H9 (cell line): ENCODE measurements around the gene IRS2. TPM values are rescaled to one million over a fixed set of nuclear protein-coding genes. Genes with fewer than 3 reads are reported as not detected.

Source experiments
- DNase-seq: peaks from one replicate; pipeline ENCODE4 v3.0.0-alpha.2; 2017
- H2AFZ ChIP-seq: one replicate; pipeline ENCODE4 v1.6.1; 2013; ENCODE audit warnings: mild to moderate bottlenecking, low read length, control low read depth, moderate library complexity
- H2AK5ac ChIP-seq: 2 replicates; pipeline ENCODE4 v1.6.1; 2013; ENCODE audit warnings: low read length, control low read depth, mixed read lengths; ENCODE audit not compliant: insufficient read length
- H2BK120ac ChIP-seq: one replicate; pipeline ENCODE4 v1.6.1; 2013; ENCODE audit warnings: low read depth, mild to moderate bottlenecking, low read length, control low read depth, inconsistent platforms; ENCODE audit not compliant: poor library complexity, severe bottlenecking
- H2BK12ac ChIP-seq: 2 replicates; pipeline ENCODE4 v1.6.1; 2013; ENCODE audit warnings: low read length, control low read depth, mixed read lengths, low read depth; ENCODE audit not compliant: insufficient read length
- H2BK15ac ChIP-seq: 2 replicates; pipeline ENCODE4 v1.6.1; 2013; ENCODE audit warnings: low read depth, low read length, control low read depth
- H2BK20ac ChIP-seq: one replicate; pipeline ENCODE4 v1.6.1; 2013; ENCODE audit warnings: low read depth, mild to moderate bottlenecking, low read length, control low read depth, inconsistent platforms; ENCODE audit not compliant: poor library complexity, severe bottlenecking
- H2BK5ac ChIP-seq: 2 replicates; pipeline ENCODE4 v1.6.1; 2013; ENCODE audit warnings: low read length, control low read depth, mixed read lengths; ENCODE audit not compliant: insufficient read length
- H3K14ac ChIP-seq: 2 replicates; pipeline ENCODE4 v1.6.1; 2013; ENCODE audit warnings: low read length, control low read depth; ENCODE audit not compliant: insufficient read depth
- H3K18ac ChIP-seq: 2 replicates; pipeline ENCODE4 v1.6.1; 2013; ENCODE audit warnings: low read depth, mild to moderate bottlenecking, mixed read lengths, low read length, control low read depth; ENCODE audit not compliant: insufficient read length
- H3K23ac ChIP-seq: 2 replicates; pipeline ENCODE4 v1.6.1; 2013; ENCODE audit warnings: low read length, control low read depth, mixed read lengths, low read depth; ENCODE audit not compliant: insufficient read length
- H3K23me2 ChIP-seq: 2 replicates; pipeline ENCODE4 v1.6.1; 2013; ENCODE audit warnings: low read depth, mild to moderate bottlenecking, mixed read lengths, low read length, control low read depth; ENCODE audit not compliant: insufficient read length, poor library complexity, severe bottlenecking
- H3K27ac ChIP-seq: 2 replicates; pipeline ENCODE4 v1.5.1; 2013; ENCODE audit warnings: low read length, control low read depth, mixed read lengths, low read depth; ENCODE audit not compliant: insufficient read length
- H3K27me3 ChIP-seq: 2 replicates; pipeline ENCODE4 v1.6.1; 2013; ENCODE audit warnings: low read length, control low read depth, inconsistent platforms; ENCODE audit not compliant: insufficient read depth
- H3K4ac ChIP-seq: 2 replicates; pipeline ENCODE4 v1.6.1; 2013; ENCODE audit warnings: low read depth, mild to moderate bottlenecking, control low read depth, inconsistent platforms, low read length, moderate library complexity
- H3K4me1 ChIP-seq: 2 replicates; pipeline ENCODE4 v1.6.1; 2013; ENCODE audit warnings: low read length, control low read depth, inconsistent platforms; ENCODE audit not compliant: insufficient read depth
- H3K4me2 ChIP-seq: 2 replicates; pipeline ENCODE4 v1.6.1; 2013; ENCODE audit warnings: low read length, control low read depth, mixed read lengths; ENCODE audit not compliant: insufficient read length, insufficient read depth
- H3K56ac ChIP-seq: 2 replicates; pipeline ENCODE4 v1.6.1; 2013; ENCODE audit warnings: low read depth, mild to moderate bottlenecking, mixed read lengths, low read length, control low read depth; ENCODE audit not compliant: insufficient read length
- H3K79me1 ChIP-seq: 2 replicates; pipeline ENCODE4 v1.6.1; 2013; ENCODE audit warnings: low read depth, mild to moderate bottlenecking, moderate library complexity, low read length, control low read depth, inconsistent platforms; ENCODE audit not compliant: insufficient read depth, poor library complexity, severe bottlenecking
- H3K79me2 ChIP-seq: 2 replicates; pipeline ENCODE4 v1.6.1; 2013; ENCODE audit warnings: low read length, control low read depth, inconsistent platforms; ENCODE audit not compliant: insufficient read depth
- H3K9ac ChIP-seq: 2 replicates; pipeline ENCODE4 v1.6.1; 2013; ENCODE audit warnings: low read length, control low read depth, mixed read lengths; ENCODE audit not compliant: insufficient read length; ENCODE audit errors: extremely low read depth
- H3K9me3 ChIP-seq: one replicate; pipeline ENCODE4 v1.6.1; 2013; ENCODE audit warnings: low read depth, low read length, inconsistent platforms; ENCODE audit not compliant: control insufficient read depth
- H3T11ph ChIP-seq: one replicate; pipeline ENCODE4 v1.6.1; 2013; ENCODE audit warnings: mild to moderate bottlenecking, low read length, control low read depth, inconsistent platforms
- H4K20me1 ChIP-seq: one replicate; pipeline ENCODE4 v1.6.1; 2013; ENCODE audit not compliant: control insufficient read depth, insufficient read length, insufficient read depth
- H4K5ac ChIP-seq: 2 replicates; pipeline ENCODE4 v1.6.1; 2013; ENCODE audit warnings: low read depth, mild to moderate bottlenecking, mixed read lengths, low read length, control low read depth; ENCODE audit not compliant: insufficient read length
- H4K8ac ChIP-seq: replicated peaks from 2 replicates; pipeline ENCODE4 v1.6.1; 2013; ENCODE audit warnings: low read length, control low read depth, mixed read lengths, low read depth; ENCODE audit not compliant: insufficient read length
- H4K91ac ChIP-seq: 2 replicates; pipeline ENCODE4 v1.6.1; 2013; ENCODE audit warnings: low read depth, mild to moderate bottlenecking, moderate library complexity, mixed read lengths, low read length, control low read depth; ENCODE audit not compliant: insufficient read length
- H3K27ac Mint-ChIP-seq, 3 experiments: 2 replicates in 2 of 3; 3 replicates in 1 of 3; pipeline ENCODE4 v1.8.0; 2020 to 2021; ENCODE audit warnings: mixed read lengths in 3 of 3, mild to moderate bottlenecking in 1 of 3, moderate library complexity in 1 of 3
- H3K27me3 Mint-ChIP-seq: 2 replicates; pipeline ENCODE4 v1.8.0; 2021; ENCODE audit warnings: low read depth, mild to moderate bottlenecking, moderate library complexity, mixed read lengths
- H3K36me3 Mint-ChIP-seq, 3 experiments: 2 replicates in 2 of 3; 3 replicates in 1 of 3; pipeline ENCODE4 v1.8.0; 2020 to 2021; ENCODE audit warnings: low read depth in 3 of 3, mixed read lengths in 3 of 3; ENCODE audit not compliant: insufficient read depth in 1 of 3
- H3K4me1 Mint-ChIP-seq, 2 experiments: 2 replicates each; pipeline ENCODE4 v1.8.0; 2020; ENCODE audit warnings: mixed read lengths in 2 of 2
- H3K4me3 Mint-ChIP-seq, 2 experiments: 2 replicates in 1 of 2; 3 replicates in 1 of 2; pipeline ENCODE4 v1.8.0; 2020 to 2021; ENCODE audit warnings: mild to moderate bottlenecking in 2 of 2, mixed read lengths in 2 of 2, moderate library complexity in 1 of 2
- H3K9me3 Mint-ChIP-seq, 2 experiments: 2 replicates in 1 of 2; 3 replicates in 1 of 2; pipeline ENCODE4 v1.8.0; 2020; ENCODE audit warnings: mild to moderate bottlenecking in 2 of 2, mixed read lengths in 2 of 2, moderate library complexity in 1 of 2
- WGBS: extraction: QIAGEN DNeasy Blood & Tissue Kit; methylation state at CpG from one replicate; pipeline ENCODE4 v1.1.7; 2013; ENCODE audit warnings: missing lambda C conversion rate, low lambda C conversion rate, mixed read lengths; ENCODE audit not compliant: insufficient read length; ENCODE audit errors: extremely low coverage; 5-methylcytosine and 5-hydroxymethylcytosine counted together
- total RNA-seq: library from RNA; stranded (reverse); gene quantifications from 2 replicates; pipeline ENCODE4 v1.2.1, GENCODE V29; 2021
- TF ChIP-seq, protein P1 (sequence below): fragments of 200-600 bp; sonication (generic); conservative IDR thresholded peaks from 3 replicates; pipeline ENCODE4 v1.8.0; 2021; ENCODE audit warnings: antibody characterized with exemption, mild to moderate bottlenecking

Gene IRS2
- total RNA-seq, 1 experiment from 2014 or later = 10.1 TPM

DNA sequence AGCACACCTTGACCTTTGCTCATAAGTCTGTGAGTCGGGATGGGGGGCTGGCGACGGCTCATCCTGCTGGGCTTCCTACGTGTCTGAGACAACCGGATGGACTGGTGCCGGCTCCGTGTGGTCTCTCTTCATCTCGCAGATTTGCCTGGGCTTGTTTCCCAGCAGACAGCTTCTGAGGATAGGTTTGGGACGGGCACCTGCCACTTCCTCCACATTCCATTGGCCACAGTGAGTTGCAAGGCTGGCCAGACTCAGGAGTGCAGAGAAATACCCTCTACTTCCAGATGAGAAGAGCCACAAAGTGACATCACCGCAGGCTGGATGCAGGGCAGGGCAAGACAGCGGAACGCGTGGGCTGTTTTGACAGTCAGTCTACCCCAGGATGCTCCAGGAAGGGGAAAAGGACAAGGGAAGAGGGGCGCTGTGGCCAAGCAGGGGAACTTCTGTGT lies 48.1 kb downstream of the IRS2 start:
- H4K8ac ChIP-seq = no peak overlapping the region
- H3T11ph ChIP-seq = no peak overlapping the region
- H2BK12ac ChIP-seq = no peak overlapping the region
- no peaks in the 10 kb centered on the region for H3K23me2 ChIP-seq
- no peaks in the 10 kb centered on the region for H4K20me1 ChIP-seq
- H3K4me1 ChIP-seq = no peaks in the 10 kb centered on the region
- no peaks in the 10 kb centered on the region for H3K9me3 ChIP-seq
- no peak overlapping the region for H4K5ac ChIP-seq
- no peak overlapping the region for H2BK5ac ChIP-seq
- H2BK20ac ChIP-seq = no peak overlapping the region
- H3K4me3 Mint-ChIP-seq = no peak overlapping the region
- no peak overlapping the region for H3K14ac ChIP-seq
- no peak overlapping the region for H2AK5ac ChIP-seq
- H3K79me2 ChIP-seq = no peaks in the 10 kb centered on the region
- no peak overlapping the region for H3K4me2 ChIP-seq
- no peak overlapping the region for H2BK15ac ChIP-seq
- no peak overlapping the region for H3K56ac ChIP-seq
- H2BK120ac ChIP-seq = no peak overlapping the region
- TF ChIP-seq, protein P1, sequence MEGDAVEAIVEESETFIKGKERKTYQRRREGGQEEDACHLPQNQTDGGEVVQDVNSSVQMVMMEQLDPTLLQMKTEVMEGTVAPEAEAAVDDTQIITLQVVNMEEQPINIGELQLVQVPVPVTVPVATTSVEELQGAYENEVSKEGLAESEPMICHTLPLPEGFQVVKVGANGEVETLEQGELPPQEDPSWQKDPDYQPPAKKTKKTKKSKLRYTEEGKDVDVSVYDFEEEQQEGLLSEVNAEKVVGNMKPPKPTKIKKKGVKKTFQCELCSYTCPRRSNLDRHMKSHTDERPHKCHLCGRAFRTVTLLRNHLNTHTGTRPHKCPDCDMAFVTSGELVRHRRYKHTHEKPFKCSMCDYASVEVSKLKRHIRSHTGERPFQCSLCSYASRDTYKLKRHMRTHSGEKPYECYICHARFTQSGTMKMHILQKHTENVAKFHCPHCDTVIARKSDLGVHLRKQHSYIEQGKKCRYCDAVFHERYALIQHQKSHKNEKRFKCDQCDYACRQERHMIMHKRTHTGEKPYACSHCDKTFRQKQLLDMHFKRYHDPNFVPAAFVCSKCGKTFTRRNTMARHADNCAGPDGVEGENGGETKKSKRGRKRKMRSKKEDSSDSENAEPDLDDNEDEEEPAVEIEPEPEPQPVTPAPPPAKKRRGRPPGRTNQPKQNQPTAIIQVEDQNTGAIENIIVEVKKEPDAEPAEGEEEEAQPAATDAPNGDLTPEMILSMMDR = no peak
- H3K23ac ChIP-seq = no peak overlapping the region
- WGBS = no CpG with 5 or more reads among the region's 14 CpGs
- H3K4me1 Mint-ChIP-seq = peaks cover 3 to 7% of the 10 kb centered on the region in 2 experiments; a peak in 2 of 4 replicates
- no peaks in the 10 kb centered on the region; the same call in 1 of the 2 replicates for H3K27me3 Mint-ChIP-seq
- no peak overlapping the region for H3K4ac ChIP-seq
- H2AFZ ChIP-seq = no peak overlapping the region
- no peak for DNase-seq
- no peak overlapping the region for H3K9ac ChIP-seq
- no peaks in the 10 kb centered on the region for H3K79me1 ChIP-seq
- H3K27ac ChIP-seq = no peak overlapping the region
- no peak overlapping the region; a peak in 1 of 7 replicates for H3K27ac Mint-ChIP-seq
- no peaks in the 10 kb centered on the region for H3K9me3 Mint-ChIP-seq
- no peak overlapping the region for H4K91ac ChIP-seq
- H3K18ac ChIP-seq = no peak overlapping the region
- H3K36me3 Mint-ChIP-seq = no peaks in the 10 kb centered on the region; a peak in 1 of 7 replicates
- no peaks in the 10 kb centered on the region for H3K27me3 ChIP-seq
